ENCODE data around the gene TMEM205. TPM values are rescaled to one million over a fixed set of nuclear protein-coding genes. Genes with fewer than 3 reads are reported as not detected.
"Not testable (repeated sequence)": the region's sequence is repeated elsewhere in the genome, so short reads cannot be mapped to it uniquely, and the experiment has no call there.

The TMEM205 gene
- total and polyA plus RNA-seq, 12 donors: 135 to 1,314 (median 262) TPM

- WGBS, 4 donors: 2 to 21% (median 4%) methylated on average over 5 to 62 of the region's 62 CpGs
- H3K9me3 ChIP-seq (replicated peaks in 1 of 3): no peaks in the 10 kb centered on the region
- intact Hi-C loops (cut with DNase I): no loop called here
- DNase-seq: peak; percentile 93 to 98 (median 96)
- H3K4me3 ChIP-seq: peak within 1 kb of the TSS in 2 of 4 donors; percentile 83 to 88
- H3K27ac ChIP-seq: peak within 1 kb of the TSS in 3 of 5 donors; percentile 34 to 60 (median 44)
- no peaks in the 10 kb centered on the region for H3K27me3 ChIP-seq
- H3K36me3 ChIP-seq (replicated peaks in 1 of 2): peaks cover 0 to 9% of the 10 kb centered on the region in 2 donors
- peaks cover 8 to 9% of the 10 kb centered on the region in 2 donors for H3K4me1 ChIP-seq (replicated peaks in 1 of 2)
- TF ChIP-seq POLR2A (IDR thresholded peaks at IDR 0.05): peak; percentile 65 to 71
- TF ChIP-seq, protein P1, sequence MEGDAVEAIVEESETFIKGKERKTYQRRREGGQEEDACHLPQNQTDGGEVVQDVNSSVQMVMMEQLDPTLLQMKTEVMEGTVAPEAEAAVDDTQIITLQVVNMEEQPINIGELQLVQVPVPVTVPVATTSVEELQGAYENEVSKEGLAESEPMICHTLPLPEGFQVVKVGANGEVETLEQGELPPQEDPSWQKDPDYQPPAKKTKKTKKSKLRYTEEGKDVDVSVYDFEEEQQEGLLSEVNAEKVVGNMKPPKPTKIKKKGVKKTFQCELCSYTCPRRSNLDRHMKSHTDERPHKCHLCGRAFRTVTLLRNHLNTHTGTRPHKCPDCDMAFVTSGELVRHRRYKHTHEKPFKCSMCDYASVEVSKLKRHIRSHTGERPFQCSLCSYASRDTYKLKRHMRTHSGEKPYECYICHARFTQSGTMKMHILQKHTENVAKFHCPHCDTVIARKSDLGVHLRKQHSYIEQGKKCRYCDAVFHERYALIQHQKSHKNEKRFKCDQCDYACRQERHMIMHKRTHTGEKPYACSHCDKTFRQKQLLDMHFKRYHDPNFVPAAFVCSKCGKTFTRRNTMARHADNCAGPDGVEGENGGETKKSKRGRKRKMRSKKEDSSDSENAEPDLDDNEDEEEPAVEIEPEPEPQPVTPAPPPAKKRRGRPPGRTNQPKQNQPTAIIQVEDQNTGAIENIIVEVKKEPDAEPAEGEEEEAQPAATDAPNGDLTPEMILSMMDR (IDR thresholded peaks at IDR 0.05): no peak
Measured at GRCh38 chr19:11355160-11356073, 9.3 kb upstream of the TMEM205 start, which contains the start of gene PLPPR2. Gene PLPPR2 (plus strand): TSS chr19:11355432. CDS start chr19:11357674, 2,242 bp downstream.

DNA sequence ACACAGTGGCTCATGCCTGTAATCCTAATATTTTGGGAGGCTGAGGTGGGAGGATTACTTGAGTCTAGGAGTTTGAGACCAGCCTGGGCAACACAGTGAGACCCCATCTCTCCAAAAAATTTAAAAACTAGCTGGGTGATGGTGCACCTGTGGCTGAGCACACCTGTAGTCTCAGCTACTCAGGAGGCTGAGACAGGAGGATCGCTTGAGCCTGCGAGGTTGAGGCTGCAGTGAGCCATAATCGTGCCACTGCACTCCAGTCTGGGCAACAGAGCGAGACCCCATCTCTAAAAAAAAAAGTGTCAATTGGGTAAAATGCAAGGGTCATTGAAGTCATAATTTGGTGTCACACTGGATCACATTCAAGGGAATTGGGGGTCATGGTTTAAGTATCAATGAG, 8.0 kb upstream of the TMEM205 start:
- 94 to 96% (median 96%) methylated on average over 4 of the region's 4 CpGs for WGBS, 4 donors
- H3K27ac ChIP-seq; DNase-seq; H3K4me3 ChIP-seq; H3K27me3 ChIP-seq; H3K4me1 ChIP-seq (replicated peaks in 1 of 2); intact Hi-C loops (cut with DNase I); H3K36me3 ChIP-seq (replicated peaks in 1 of 2); H3K9me3 ChIP-seq (replicated peaks in 1 of 3): not testable (repeated sequence)

DNA sequence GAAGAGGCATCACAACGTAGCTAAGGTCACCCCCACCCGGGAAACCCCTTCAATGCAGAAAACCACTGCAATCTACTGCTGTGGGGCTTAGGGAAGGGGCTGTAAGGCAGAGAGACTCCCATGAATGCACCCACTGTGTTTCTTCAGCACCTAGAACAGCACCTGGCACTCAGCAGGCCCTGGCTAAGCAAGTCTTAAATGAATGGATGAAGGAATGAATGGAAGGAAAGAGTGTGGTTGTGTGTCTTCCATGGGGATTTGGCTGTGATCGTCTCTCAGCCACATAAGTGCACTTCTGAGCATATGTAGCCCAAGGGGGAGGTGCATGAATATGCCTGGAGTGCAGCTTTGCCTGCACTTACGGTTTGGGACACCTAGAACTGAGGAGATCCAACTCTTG, 3.1 kb upstream of the TMEM205 start:
- WGBS, 4 donors: 95 to 96% (median 96%) methylated on average over 3 to 4 of the region's 4 CpGs

DNA sequence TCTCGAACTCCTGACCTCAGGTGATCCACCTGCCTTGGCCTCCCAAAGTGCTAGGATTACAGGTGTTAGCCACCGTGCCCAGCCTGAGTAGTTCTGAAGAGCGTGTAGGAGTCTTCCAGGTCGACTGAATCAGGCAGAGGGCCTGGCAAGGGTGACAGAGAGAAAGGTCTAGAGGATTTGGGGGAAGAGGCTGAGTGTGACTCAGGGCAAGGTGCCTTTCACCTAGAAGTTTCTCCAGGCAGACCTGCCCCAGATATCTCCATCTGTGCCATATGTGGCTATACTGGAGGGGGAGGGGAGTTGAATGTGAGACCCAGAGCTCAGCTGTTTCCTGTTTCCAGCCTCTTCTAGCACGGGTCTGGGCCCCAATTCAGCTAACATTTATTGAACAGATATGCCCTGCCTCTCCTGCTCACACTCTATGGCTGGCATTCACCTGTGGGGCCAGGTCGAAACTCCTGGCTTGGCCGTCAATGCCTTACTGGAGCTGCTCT, 1.5 kb upstream of the TMEM205 start:
- intact Hi-C loops (cut with DNase I): no loop called here
- H3K27me3 ChIP-seq: no peaks in the 10 kb centered on the region
- no peaks in the 10 kb centered on the region for H3K36me3 ChIP-seq (replicated peaks in 1 of 2)
- TF ChIP-seq, protein P1 (IDR thresholded peaks at IDR 0.05): no peak
- no peak for TF ChIP-seq POLR2A (IDR thresholded peaks at IDR 0.05)
- H3K9me3 ChIP-seq (replicated peaks in 1 of 3): no peaks in the 10 kb centered on the region
- no peak for DNase-seq
- H3K27ac ChIP-seq: no peak overlapping the region
- 73 to 86% (median 83%) methylated on average over 6 to 7 of the region's 7 CpGs for WGBS, 4 donors
- H3K4me1 ChIP-seq (replicated peaks in 1 of 2): peaks cover 24 to 32% of the 10 kb centered on the region in 2 donors
- no peak overlapping the region for H3K4me3 ChIP-seq

More for the DNA sequence above, 3.1 kb upstream of the TMEM205 start:
- no peak for DNase-seq
- H3K27me3 ChIP-seq: no peaks in the 10 kb centered on the region
- TF ChIP-seq, protein P1 (IDR thresholded peaks at IDR 0.05): no peak
- TF ChIP-seq POLR2A (IDR thresholded peaks at IDR 0.05): no peak
- no peaks in the 10 kb centered on the region for H3K9me3 ChIP-seq (replicated peaks in 1 of 3)
- no peak overlapping the region for H3K27ac ChIP-seq
- intact Hi-C loops (cut with DNase I): no loop called here
- no peaks in the 10 kb centered on the region for H3K36me3 ChIP-seq (replicated peaks in 1 of 2)
- no peak overlapping the region for H3K4me3 ChIP-seq
- H3K4me1 ChIP-seq (replicated peaks in 1 of 2): peaks cover 15 to 22% of the 10 kb centered on the region in 2 donors

Data from adrenal gland (tissue), 12 donors.